Hindlimb muscle (tissue), 1 donor: ENCODE data around the gene PHF2. TPM values are rescaled to one million over a fixed set of nuclear protein-coding genes. Genes with fewer than 3 reads are reported as not detected.

Experiments
- DNase-seq: peaks from one replicate; pipeline ENCODE4 v3.0.0-alpha.2; 2013
- polyA plus RNA-seq: library from polyadenylated mRNA; unstranded; fragments of 120-200 nt; gene quantifications from one replicate; pipeline ENCODE4 v1.2.1, GENCODE V29; 2013; ENCODE audit not compliant: insufficient read length

The PHF2 gene
- polyA plus RNA-seq, 1 donor = 40.8 TPM

GRCh38 chr9:93587651-93588347 is 11.4 kb downstream of the PHF2 start:
- no peak for DNase-seq

- no peak for DNase-seq
Observed at GRCh38 chr9:93588641-93589609, 12.5 kb downstream of the PHF2 start.

DNA sequence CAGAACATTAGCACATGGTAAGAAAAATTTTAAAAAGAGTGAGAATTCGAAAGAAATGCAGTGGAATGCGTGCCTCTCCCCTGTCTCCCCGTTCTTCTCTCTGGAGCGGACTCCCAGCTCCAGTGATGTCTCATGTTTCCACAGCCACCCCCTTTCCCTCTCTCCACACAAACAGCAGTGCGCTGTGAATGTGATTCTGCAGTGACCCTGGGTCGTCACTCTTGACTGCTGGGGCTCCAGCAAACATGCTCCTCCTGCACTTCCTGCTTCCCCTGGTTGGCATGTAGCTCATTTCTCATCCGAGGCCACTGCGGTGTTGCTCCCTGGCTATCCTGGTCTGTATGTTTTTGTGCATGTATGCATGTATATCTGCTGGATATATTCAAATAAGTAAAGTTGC is 13.3 kb downstream of the PHF2 start:
- peak; percentile 42 for DNase-seq

GRCh38 chr9:93590609-93591234 is 14.3 kb downstream of the PHF2 start:
- no peak for DNase-seq

GRCh38 chr9:93591301-93592007 is 15.1 kb downstream of the PHF2 start:
- no peak for DNase-seq

- DNase-seq = no peak
Observed at GRCh38 chr9:93592008-93592642, 15.7 kb downstream of the PHF2 start.

GRCh38 chr9:93592643-93593021 is 16.2 kb downstream of the PHF2 start:
- no peak for DNase-seq

DNA sequence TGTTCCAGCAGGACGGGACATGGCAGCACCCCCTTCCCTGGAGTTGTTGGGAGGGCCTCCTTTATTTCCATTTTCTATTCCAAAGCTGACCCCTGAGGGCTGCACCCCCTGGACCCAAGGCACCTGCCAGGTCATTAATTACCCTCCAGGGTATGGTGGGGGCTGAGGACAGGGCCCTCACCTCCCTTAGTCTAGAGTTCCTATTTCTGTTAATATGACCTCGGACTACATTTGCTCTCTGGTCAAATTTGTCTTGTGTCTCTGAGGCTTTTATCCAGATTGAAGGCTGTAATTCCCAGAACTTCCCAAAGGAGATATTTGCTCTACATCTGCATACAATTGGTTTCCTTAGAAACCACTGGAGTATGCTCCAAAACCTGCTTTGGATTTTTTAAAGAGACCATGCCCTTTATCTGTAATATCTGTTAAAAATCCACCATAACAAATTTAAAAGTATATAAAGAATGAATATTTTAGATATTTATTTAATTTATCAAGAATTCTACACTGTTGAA is 16.8 kb downstream of the PHF2 start:
- peak; percentile 60 for DNase-seq

DNA sequence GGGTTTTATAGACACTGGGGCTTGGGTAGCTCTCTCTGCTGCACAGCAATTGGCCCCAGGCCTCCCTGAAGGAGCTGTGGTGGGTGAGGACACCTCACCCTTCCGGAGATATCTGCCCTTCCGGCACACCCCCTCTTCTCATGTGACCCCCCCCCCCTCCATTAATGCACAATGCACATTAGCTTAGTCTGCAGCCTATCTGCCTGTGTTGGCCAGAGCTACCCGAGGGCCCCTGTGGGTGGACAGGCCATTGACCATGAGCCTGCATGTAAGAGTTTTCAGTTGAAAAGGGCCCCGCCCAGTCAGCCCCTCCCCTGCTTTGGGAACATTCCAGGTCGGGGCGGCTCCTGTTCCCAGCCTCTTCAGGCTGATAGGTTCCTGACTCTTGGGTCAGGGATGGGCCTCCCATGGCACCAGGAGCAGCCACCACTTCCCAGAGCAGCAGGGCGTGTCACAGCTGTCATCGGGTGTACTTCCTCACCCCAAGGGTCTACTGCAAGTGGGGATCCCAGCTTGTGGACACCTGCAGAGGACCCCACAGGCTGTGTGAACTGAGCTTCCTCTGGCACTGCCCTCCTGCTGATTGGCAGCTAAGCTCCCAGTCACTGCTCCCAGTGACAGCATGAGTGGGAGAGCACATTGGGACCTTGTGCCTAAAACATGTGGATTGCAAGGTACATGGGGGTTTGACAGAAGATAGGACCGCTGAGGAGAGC is 17.8 kb downstream of the PHF2 start:
- DNase-seq = no peak

- DNase-seq = no peak
Observed at GRCh38 chr9:93595461-93595860, 19.1 kb downstream of the PHF2 start.

DNA sequence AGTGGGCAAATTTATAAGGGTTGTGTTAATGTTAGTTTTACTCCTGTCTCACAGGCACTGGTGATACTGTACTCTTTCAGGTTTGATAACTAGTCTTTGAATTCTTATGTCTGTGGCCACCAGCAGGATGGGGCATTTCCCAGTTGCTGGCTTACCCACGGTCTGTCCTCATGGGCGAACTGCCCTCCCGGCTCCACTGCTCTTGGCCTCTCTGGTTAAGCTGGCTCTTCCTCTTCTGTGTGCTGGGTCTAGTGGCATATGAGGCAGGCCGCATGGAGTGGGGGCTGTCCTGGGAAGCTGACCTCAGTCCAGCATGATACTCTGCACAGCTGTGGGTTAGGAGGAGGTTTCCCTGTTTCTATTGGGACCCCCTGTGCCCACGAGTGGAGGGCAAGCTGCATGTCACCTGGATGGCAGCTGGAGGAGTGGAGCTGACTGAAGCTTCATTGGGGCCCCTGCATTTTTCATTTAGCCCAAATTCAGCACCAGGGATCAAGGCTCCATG is 19.5 kb downstream of the PHF2 start:
- DNase-seq = no peak

DNA sequence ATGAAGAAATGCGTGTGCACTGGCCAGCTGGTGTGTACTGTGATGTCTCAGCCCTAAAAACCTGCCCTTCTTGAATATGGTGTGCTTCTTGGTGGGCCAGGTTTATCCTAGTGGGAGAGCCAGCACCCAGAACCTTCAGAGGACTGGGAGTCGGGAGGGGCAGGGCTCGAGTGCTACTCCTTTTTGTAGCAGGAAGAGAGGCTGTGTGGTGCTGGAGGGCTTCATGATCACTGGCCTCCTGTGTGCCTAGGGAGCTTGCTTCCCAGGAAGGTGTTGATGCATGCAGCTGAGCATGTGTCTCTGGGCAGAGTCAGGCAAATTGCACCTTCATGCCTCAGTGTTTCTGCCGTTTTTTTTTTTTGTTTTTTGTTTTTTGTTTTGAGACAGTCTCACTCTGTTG is 20.0 kb downstream of the PHF2 start:
- DNase-seq = no peak

- no peak for DNase-seq
Observed at GRCh38 chr9:93597142-93597706, 20.8 kb downstream of the PHF2 start.

- no peak for DNase-seq
Observed at GRCh38 chr9:93597871-93598646, 21.7 kb downstream of the PHF2 start.

DNA sequence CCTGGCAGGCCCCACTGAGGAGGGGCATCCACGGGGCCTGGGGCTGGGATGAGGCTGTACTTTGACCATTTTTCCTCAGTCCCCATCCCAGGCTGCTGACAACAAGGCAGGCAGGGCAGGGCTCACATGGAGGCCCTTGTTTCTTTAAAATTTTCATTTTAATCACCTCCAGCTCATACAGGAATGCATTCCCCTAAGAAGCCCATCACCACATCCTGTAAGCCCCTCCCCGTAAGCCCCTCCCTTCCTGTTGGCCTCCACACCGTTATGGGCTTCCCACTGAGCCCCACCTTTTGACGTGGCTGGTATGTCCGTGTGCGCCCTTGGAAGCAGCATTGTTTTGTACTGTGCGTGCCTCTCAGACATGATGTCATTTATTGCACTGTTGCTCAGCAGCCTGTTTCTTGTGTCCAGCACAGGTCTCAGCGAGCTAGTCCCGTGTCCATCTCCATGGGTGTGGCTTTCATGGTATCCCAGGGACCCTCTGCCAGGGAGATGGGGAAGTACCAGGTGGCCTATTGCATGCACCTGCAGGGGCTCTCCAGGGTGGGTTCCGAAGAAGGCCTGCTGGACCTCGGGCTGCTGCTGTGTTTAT is 22.4 kb downstream of the PHF2 start:
- DNase-seq = no peak

DNA sequence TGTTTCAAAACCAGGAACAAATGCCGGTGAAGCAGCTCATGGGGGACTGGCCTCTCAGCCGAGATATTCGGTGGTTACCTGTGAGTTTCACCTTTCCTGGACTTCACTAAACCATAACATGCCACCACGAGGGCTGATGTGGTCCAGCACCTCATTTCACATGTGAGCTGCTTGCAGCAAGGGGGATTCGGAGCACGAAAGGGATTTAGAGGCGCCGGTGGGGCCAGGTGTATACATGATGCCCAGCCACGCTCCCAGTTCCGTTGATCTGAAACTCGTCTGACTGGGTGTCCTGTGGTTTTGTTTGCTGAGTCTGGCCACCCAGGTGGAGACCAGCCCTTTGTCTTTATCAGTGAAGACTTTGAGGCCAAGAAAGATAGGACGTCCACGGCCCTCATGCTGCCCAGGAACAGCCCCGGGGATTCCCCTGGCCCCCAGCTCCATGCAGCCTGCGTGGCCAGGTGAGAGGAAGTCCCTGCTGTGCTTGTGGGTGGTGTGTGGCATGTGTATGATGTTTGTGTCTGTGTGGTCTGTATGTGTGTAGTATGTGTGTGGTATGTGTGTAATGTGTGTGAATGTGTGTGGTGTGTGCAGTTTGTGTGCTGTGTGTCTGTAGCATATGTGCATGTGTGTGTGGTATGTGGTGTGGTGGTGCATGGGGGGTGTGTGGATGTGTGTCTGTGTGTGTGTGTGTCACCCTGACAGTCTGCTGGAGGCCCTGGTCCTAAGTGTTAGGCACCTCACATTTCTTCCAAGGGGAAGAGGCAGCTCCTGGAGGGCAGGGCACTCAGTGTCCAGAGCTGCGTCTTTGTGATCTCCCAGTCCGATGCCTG is 23.4 kb downstream of the PHF2 start:
- DNase-seq = no peak

DNA sequence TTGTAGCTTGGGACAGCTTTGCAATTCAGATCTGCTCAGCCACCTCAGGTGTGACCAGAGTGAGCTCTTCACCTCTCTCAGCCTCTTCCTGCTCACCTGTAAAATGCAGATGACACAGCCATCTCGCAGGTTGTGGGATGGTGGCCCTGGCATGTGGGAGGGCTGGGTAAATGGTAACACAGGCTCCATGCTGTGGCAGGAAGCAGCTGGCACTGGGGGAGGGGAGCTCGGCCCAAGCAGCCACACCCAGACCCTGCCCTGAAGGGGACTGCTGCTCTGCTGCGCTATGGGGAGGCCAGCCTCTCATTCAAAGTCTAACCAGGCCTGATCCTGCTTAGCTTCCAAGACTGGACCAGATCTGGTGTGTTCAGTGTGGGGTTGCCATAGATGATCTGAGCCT is 24.1 kb downstream of the PHF2 start:
- DNase-seq = no peak

- DNase-seq = no peak
Observed at GRCh38 chr9:93601063-93601462, 24.7 kb downstream of the PHF2 start.

DNA sequence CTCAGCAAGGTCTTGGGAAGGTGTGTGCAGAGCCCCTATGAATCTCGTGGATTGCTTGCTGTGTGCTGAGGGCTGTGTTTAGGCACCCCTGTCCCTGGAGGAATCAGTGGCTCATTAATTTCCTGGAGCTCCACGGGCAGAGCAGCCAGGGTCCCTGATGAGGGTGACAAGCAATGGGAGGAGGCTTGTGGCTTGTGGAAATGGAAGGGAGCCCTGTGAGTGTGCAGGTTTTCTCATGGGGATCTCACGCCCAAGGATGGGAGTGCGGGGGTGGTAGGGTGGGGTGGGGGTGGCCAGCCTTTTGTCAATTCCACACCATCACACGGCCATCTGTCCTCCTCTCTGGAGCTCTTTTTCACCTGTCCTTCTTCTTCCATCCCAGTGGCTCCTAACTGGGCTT is 25.3 kb downstream of the PHF2 start:
- no peak for DNase-seq
